K562 (cell line): Measurements from ENCODE around the gene FILIP1. TPM values are rescaled to one million over a fixed set of nuclear protein-coding genes. Genes with fewer than 3 reads are reported as not detected.

ENCODE experiments used
- ATAC-seq: fragments of 200-7000 bp; cut with Tn5 transposase; 3 replicates; pipeline ENCODE4 v1.9.1; 2020; ENCODE audit warnings: moderate library complexity
- BruUV-seq: library from RNA; stranded (reverse); fragments of 400-500 nt; replicated peaks from 2 replicates; lab custom pipeline; 2021; lab: Mats Ljungman, UMichigan
- CTCF ChIA-PET: fragments of 300-600 bp; formaldehyde crosslinking; extraction: SDS; loops from one replicate; lab custom pipeline; 2021; ENCODE audit warnings: low intra/inter-chr PET ratio; lab: Yijun Ruan, JAX
- POLR2A ChIA-PET: fragments of 300-600, 350-650 bp; sonication (Branson Sonifier 250); formaldehyde crosslinking; extraction: SDS; loops from one replicate; lab custom pipeline; 2021; ENCODE audit warnings: antibody characterized with exemption, inconsistent platforms; lab: Yijun Ruan, JAX
- DNase-seq, 4 experiments: peaks; one replicate each; pipeline versions ENCODE4 v3.0.0 to v3.0.0-alpha.2; 2011 to 2018; ENCODE audit warnings: low spot score in 3 of 4, mixed read lengths in 3 of 4; ENCODE audit errors: extremely low read depth in 1 of 4
- FAIRE-seq: peaks from 2 replicates; lab custom pipeline; 2011; peaks lifted over from hg19 to GRCh38; lab: Jason Lieb, UNC
- H2AFZ ChIP-seq: 2 replicates; pipeline ENCODE4 v1.6.0; 2011; ENCODE audit warnings: low read depth, low read length, control low read depth, inconsistent platforms
- H3K27ac ChIP-seq: fragments of 200-600 bp; 3 replicates; pipeline ENCODE4 v1.8.0; 2011; ENCODE audit warnings: low read depth, mild to moderate bottlenecking, control low read depth, inconsistent platforms, low read length, moderate library complexity, mixed read lengths; ENCODE audit errors: extremely low read depth
- H3K27me3 ChIP-seq, 2 experiments: fragments of 300-600 bp in 1 of 2; 2 replicates in 1 of 2; 3 replicates in 1 of 2; pipeline versions ENCODE4 v1.6.0 to v1.8.0; 2011; ENCODE audit warnings: inconsistent platforms in 2 of 2, low read length in 2 of 2, mild to moderate bottlenecking in 1 of 2, mixed read lengths in 1 of 2, moderate library complexity in 1 of 2; ENCODE audit not compliant: control insufficient read depth in 2 of 2, insufficient read depth in 2 of 2
- H3K36me3 ChIP-seq: fragments of 300-600 bp; 3 replicates; pipeline ENCODE4 v1.8.0; 2011; ENCODE audit warnings: mild to moderate bottlenecking, low read length, inconsistent platforms; ENCODE audit not compliant: control insufficient read depth, insufficient read depth
- H3K4me1 ChIP-seq, 2 experiments: fragments of 200-600 bp in 1 of 2; replicated peaks in 1 of 2; 2 replicates in 1 of 2; 3 replicates in 1 of 2; pipeline versions ENCODE4 v1.5.1 to v1.8.0; 2011; ENCODE audit warnings: inconsistent platforms in 2 of 2, low read length in 2 of 2, mild to moderate bottlenecking in 1 of 2, mixed read lengths in 1 of 2, moderate library complexity in 1 of 2; ENCODE audit not compliant: control insufficient read depth in 2 of 2, insufficient read depth in 2 of 2
- H3K4me2 ChIP-seq: 2 replicates; pipeline ENCODE4 v1.6.1; 2011; ENCODE audit warnings: low read length, control low read depth, inconsistent platforms, mixed read lengths; ENCODE audit not compliant: insufficient read depth
- H3K4me3 ChIP-seq: fragments of 200-600 bp; sonication (generic), shearing (Covaris generic); 2 replicates; pipeline ENCODE4 v1.5.1; 2016; ENCODE audit warnings: control low read depth, inconsistent platforms
- H3K79me2 ChIP-seq: fragments of 200-600 bp; 3 replicates; pipeline ENCODE4 v1.8.0; 2011; ENCODE audit warnings: low read length, inconsistent platforms; ENCODE audit not compliant: control insufficient read depth, insufficient read depth
- H3K9ac ChIP-seq, 2 experiments: 2 replicates each; pipeline versions ENCODE4 v1.6.0 to v1.6.1; 2011; ENCODE audit warnings: low read depth in 2 of 2, low read length in 2 of 2, control low read depth in 1 of 2, inconsistent platforms in 1 of 2, mild to moderate bottlenecking in 1 of 2, mixed read lengths in 1 of 2; ENCODE audit not compliant: insufficient read depth in 1 of 2
- H3K9me1 ChIP-seq: one replicate; pipeline ENCODE4 v1.6.0; 2011; ENCODE audit warnings: inconsistent platforms, mild to moderate bottlenecking, low read length, moderate library complexity; ENCODE audit not compliant: control insufficient read depth, insufficient read depth
- H3K9me3 ChIP-seq: replicated peaks from 2 replicates; pipeline ENCODE4 v1.5.1; 2011; ENCODE audit warnings: low read depth, low read length, inconsistent platforms; ENCODE audit not compliant: control insufficient read depth, insufficient read depth
- H4K20me1 ChIP-seq: replicated peaks from 2 replicates; pipeline ENCODE4 v1.6.1; 2011; ENCODE audit warnings: low read length, inconsistent platforms, mixed read lengths; ENCODE audit not compliant: control insufficient read depth, insufficient read depth
- BCL6 ChIP-seq: fragments of 250-450 bp; sonication (Bioruptor Pico); IDR thresholded peaks from 2 replicates; pipeline ENCODE4 v1.4.0; 2020
- EHMT2 ChIP-seq: fragments of 450-650 bp; IDR thresholded peaks from 2 replicates; pipeline ENCODE4 v1.6.1; 2018; ENCODE audit warnings: antibody characterized with exemption
- FOXJ3 ChIP-seq: sonication (generic); formaldehyde crosslinking; IDR thresholded peaks from 2 replicates; pipeline ENCODE4 v1.4.0; 2020; ENCODE audit warnings: mild to moderate bottlenecking, missing genetic modification reagents
- HEY1 ChIP-seq: fragments of 250-450 bp; sonication (Bioruptor Pico); IDR thresholded peaks from 2 replicates; pipeline ENCODE4 v1.5.0; 2020; ENCODE audit warnings: mild to moderate bottlenecking, moderate library complexity, borderline replicate concordance
- KDM4B ChIP-seq, 2 experiments: fragments of 450-650 bp in 1 of 2; sonication (generic) in 1 of 2; IDR thresholded peaks; 2 replicates each; pipeline ENCODE4 v1.6.1; 2016 to 2017; ENCODE audit warnings: borderline replicate concordance in 2 of 2, antibody characterized with exemption in 1 of 2, low read depth in 1 of 2, mild to moderate bottlenecking in 1 of 2
- MCM7 ChIP-seq, 2 experiments: fragments of 450-650 bp; IDR thresholded peaks; 2 replicates each; pipeline ENCODE4 v1.6.1; 2016 to 2018
- MTA1 ChIP-seq: fragments of 450-650 bp; IDR thresholded peaks from 2 replicates; pipeline ENCODE4 v1.6.1; 2017; ENCODE audit warnings: borderline replicate concordance
- PHB ChIP-seq: fragments of 250-450 bp; sonication (Bioruptor Pico); IDR thresholded peaks from 2 replicates; pipeline ENCODE4 v1.5.0; 2021
- RBM22 ChIP-seq: fragments of 200-400 bp; formaldehyde crosslinking; IDR thresholded peaks from 2 replicates; pipeline ENCODE4 v1.6.1; 2018; ENCODE audit warnings: low read length, low read depth; ENCODE audit not compliant: poor library complexity, severe bottlenecking
- ZNF740 ChIP-seq, 3 experiments: fragments of 200-800 bp in 1 of 3; sonication (Bioruptor generic) in 1 of 3; sonication (generic) in 1 of 3; formaldehyde crosslinking in 1 of 3; IDR thresholded peaks; 2 replicates each; pipeline versions ENCODE4 v1.6.1 to v1.8.0; 2016 to 2022; ENCODE audit warnings: mild to moderate bottlenecking in 2 of 3, missing compliant biosample characterization in 2 of 3, missing genetic modification characterization in 2 of 3, missing genetic modification reagents in 1 of 3
- WGBS: fragments of 100-300 bp; shearing (Covaris generic); methylation state at CpG from one replicate; pipeline ENCODE4 v1.1.6; 2016; ENCODE audit warnings: low coverage, mixed read lengths; ENCODE audit not compliant: insufficient coverage; ENCODE audit errors: missing lambda C conversion rate; 5-methylcytosine and 5-hydroxymethylcytosine counted together
- in situ Hi-C: fragments of 300-500 bp; cut with MboI; formaldehyde crosslinking; loops from 4 replicates; pipeline ENCODE4 v1.15.0; 2018; ENCODE audit warnings: inconsistent platforms, mixed read lengths
- intact Hi-C: fragments of 100-400 bp; cut with micrococcal nuclease; formaldehyde crosslinking; loops from 2 replicates; pipeline ENCODE4 v1.14.2; 2022
- polyA plus RNA-seq, 8 experiments: library from polyadenylated mRNA; depleted of rRNA in 4 of 8; stranded (reverse) in 5 of 8; unstranded in 3 of 8; fragments of >200 nt; fragmentation: Nextera tagmentation in 2 of 8; fragmentation: Illumina TruSeq in 1 of 8; extraction: Ambion mirVana in 2 of 8; extraction: Trizol in 1 of 8; gene quantifications; 2 replicates each; pipeline versions ENCODE4 v1.2.1 to v1.2.3, GENCODE V29; 2011 to 2014; ENCODE audit warnings: inconsistent platforms in 1 of 8, missing spikeins in 1 of 8
- total RNA-seq, 7 experiments: library from RNA; depleted of rRNA in 6 of 7; stranded (reverse); fragments of >200 nt in 6 of 7; fragmentation: Illumina TruSeq in 2 of 7; extraction: Trizol in 2 of 7; gene quantifications; 2 replicates each; pipeline versions ENCODE4 v1.2.1 to v1.2.3, GENCODE V29; 2011 to 2021; ENCODE audit warnings: low replicate concordance in 1 of 7

Gene FILIP1
- total and polyA plus RNA-seq, 9 of the 15 experiments (the other 6 are each of a cell fraction or from before 2014, with no cell fraction given) = 0.03 to 0.25 (median 0.10) TPM; not detected in 1

- no peak for TF ChIP-seq KDM4B (IDR thresholded peaks at IDR 0.05; ENCODE audit: borderline replicate concordance in 2 of 2, low read depth in 1 of 2)
- no peak for TF ChIP-seq FOXJ3 (CRISPR knock-in tag)
- TF ChIP-seq HEY1 (CRISPR knock-in tag) = no peak
- no peak for TF ChIP-seq EHMT2
- TF ChIP-seq BCL6 (CRISPR knock-in tag) = no peak
- no peak for TF ChIP-seq MTA1
- no peak for TF ChIP-seq MCM7 (IDR thresholded peaks at IDR 0.05)
- TF ChIP-seq RBM22 = no peak
- TF ChIP-seq PHB (CRISPR knock-in tag) = no peak
- no peak for TF ChIP-seq ZNF740 (CRISPR knock-in tag; IDR thresholded peaks at IDR 0.05)
- no peak for TF ChIP-seq ZNF740 (tag; IDR thresholded peaks at IDR 0.05)
- TF ChIP-seq, all 486 proteins: peak for 0
- BruUV-seq = no TSS peak
- H3K79me2 ChIP-seq = no peaks in the 10 kb centered on the region
- no peaks in the 10 kb centered on the region for H3K36me3 ChIP-seq
- H3K4me2 ChIP-seq = no peak overlapping the region
- FAIRE-seq = no peak
- POLR2A ChIA-PET = no interaction called here
- no peak overlapping the region for H2AFZ ChIP-seq
- no peak overlapping the region for H3K9ac ChIP-seq
- peaks cover 5 to 9% of the 10 kb centered on the region in 2 experiments; a peak in 3 of 5 replicates for H3K27me3 ChIP-seq
- CTCF ChIA-PET = no interaction called here
- no peaks in the 10 kb centered on the region for H4K20me1 ChIP-seq
- intact Hi-C loops = no loop called here
- no peaks in the 10 kb centered on the region for H3K9me3 ChIP-seq
- no peaks in the 10 kb centered on the region for H3K9me1 ChIP-seq
- DNase-seq = no peak
- WGBS = 34% methylated on average over 4 of the region's 4 CpGs
- ATAC-seq = no peak
- no peak overlapping the region for H3K4me3 ChIP-seq
- in situ Hi-C loops = no loop called here
- no peak overlapping the region for H3K27ac ChIP-seq
- peaks cover 4 to 8% of the 10 kb centered on the region in 2 experiments; a peak in 3 of 5 replicates for H3K4me1 ChIP-seq
Measured at GRCh38 chr6:75353644-75354043, 140.0 kb downstream of the FILIP1 start.
